Stomach (tissue), 9 donors: ENCODE data around the gene SLC25A31. TPM values are rescaled to one million over a fixed set of nuclear protein-coding genes. Genes with fewer than 3 reads are reported as not detected.

Experiments
- DNase-seq, 2 donors: peaks; one replicate each; pipeline versions ENCODE4 v3.0.0 to v3.0.0-alpha.2; 2013 to 2019
- H3K27ac ChIP-seq, 5 donors: fragments of 200-600 bp in 4 of 5; sonication (generic) in 4 of 5; one replicate each; pipeline ENCODE4 v1.5.1; 2013 to 2019; ENCODE audit warnings: mild to moderate bottlenecking in 1 of 5, moderate library complexity in 1 of 5
- H3K27me3 ChIP-seq, 3 donors: fragments of 200-600 bp; sonication (generic); one replicate each; pipeline ENCODE4 v1.5.1; 2017 to 2019; ENCODE audit warnings: mixed run types in 1 of 3
- H3K36me3 ChIP-seq, 4 donors: fragments of 200-600 bp; sonication (generic); 1 replicate in 3 of 4; 2 replicates in 1 of 4; pipeline ENCODE4 v1.5.1; 2016 to 2019
- H3K4me1 ChIP-seq, 4 donors: fragments of 200-600 bp; sonication (generic); one replicate each; pipeline ENCODE4 v1.5.1; 2016 to 2019
- H3K4me3 ChIP-seq, 4 donors: fragments of 200-600 bp; sonication (generic) in 3 of 4; one replicate each; pipeline ENCODE4 v1.5.1; 2016 to 2019; ENCODE audit warnings: mild to moderate bottlenecking in 1 of 4
- H3K9me3 ChIP-seq, 4 donors: fragments of 200-600 bp; sonication (generic); one replicate each; pipeline ENCODE4 v1.5.1; 2016 to 2019
- EP300 ChIP-seq: sonication (generic); formaldehyde crosslinking; IDR thresholded peaks from one replicate; pipeline ENCODE4 v1.6.1; 2017; ENCODE audit warnings: antibody characterized with exemption
- POLR2A ChIP-seq, 4 donors: fragments of 450-650 bp; IDR thresholded peaks; one replicate each; pipeline ENCODE4 v1.6.1; 2016; ENCODE audit warnings: antibody characterized with exemption in 4 of 4, control low read depth in 2 of 4, mild to moderate bottlenecking in 1 of 4, moderate library complexity in 1 of 4
- POLR2AphosphoS5 ChIP-seq, 3 donors: sonication (generic); formaldehyde crosslinking; IDR thresholded peaks; one replicate each; pipeline ENCODE4 v1.6.1; 2016; ENCODE audit warnings: antibody characterized with exemption in 3 of 3
- WGBS, 5 donors: extraction: QIAGEN DNeasy Blood & Tissue Kit in 3 of 5; methylation state at CpG; one replicate each; pipeline versions ENCODE4 v1.1.5 to v1.1.7; 2013 to 2018; 5-methylcytosine and 5-hydroxymethylcytosine counted together
- intact Hi-C: fragments of 100-400 bp; cut with DNase I; formaldehyde crosslinking; loops from one replicate; pipeline ENCODE4 v1.15.1; 2023; ENCODE audit warnings: low total_unique reads
- polyA plus RNA-seq, 3 donors: library from polyadenylated mRNA; stranded (reverse); fragments of 200-250 nt; gene quantifications; one replicate each; pipeline ENCODE4 v1.2.3, GENCODE V29; 2013
- total RNA-seq, 5 donors: library from RNA; depleted of rRNA; stranded (reverse); fragments of >200 nt; gene quantifications; one replicate each; pipeline versions ENCODE4 v1.1.0 to v1.2.3, GENCODE V29; 2014 to 2016
- TF ChIP-seq, protein P1 (sequence below), 7 experiments: fragments of 450-650 bp in 4 of 7; fragments of 200-600 bp in 3 of 7; sonication (generic) in 3 of 7; IDR thresholded peaks; one replicate each; pipeline ENCODE4 v1.5.1; 2016 to 2019; ENCODE audit warnings: antibody characterized with exemption in 7 of 7, control low read depth in 2 of 7, mild to moderate bottlenecking in 1 of 7
- donor health status: healthy with polysubstance abuse.
- donor health status: Bipolar disorder and iron deficiency.
- donor health status: healthy.

SLC25A31 gene
- total and polyA plus RNA-seq, 8 donors, result not detected

DNA sequence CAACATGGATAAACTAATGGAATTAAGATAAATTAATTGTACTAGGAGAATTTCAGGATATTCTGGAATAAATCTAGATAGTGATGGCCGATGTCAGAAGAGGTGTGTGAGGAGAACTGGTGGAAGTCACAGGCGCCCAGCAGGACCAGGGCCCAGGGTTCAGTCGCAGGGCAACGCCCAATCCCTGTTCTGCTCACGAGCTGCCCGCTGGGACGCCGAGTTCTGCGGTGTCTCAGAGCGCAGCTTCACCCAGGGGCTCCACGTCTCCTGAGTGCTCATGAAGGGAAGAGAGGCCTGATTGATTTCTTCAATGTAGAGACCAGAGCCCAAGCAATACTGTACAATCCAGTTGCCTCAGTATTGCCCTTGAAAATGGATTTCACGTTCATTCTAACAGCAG is 50.4 kb downstream of the SLC25A31 start:
- Histone ChIP-seq H3K36me3 (no peaks in the 10 kb centered on the region), H3K4me1 (peaks cover 0 to 27% (median 24%) of the 10 kb centered on the region in 4 donors), H3K27ac (no peak overlapping the region), H3K27me3 (no peaks in the 10 kb centered on the region), H3K4me3 (no peak overlapping the region), H3K9me3 (no peaks in the 10 kb centered on the region)
- 96 to 98% (median 97%) methylated on average over 12 of the region's 12 CpGs for WGBS, 5 donors
- no peak for TF ChIP-seq EP300
- TF ChIP-seq POLR2A (IDR thresholded peaks at IDR 0.05), result no peak
- TF ChIP-seq, protein P1, sequence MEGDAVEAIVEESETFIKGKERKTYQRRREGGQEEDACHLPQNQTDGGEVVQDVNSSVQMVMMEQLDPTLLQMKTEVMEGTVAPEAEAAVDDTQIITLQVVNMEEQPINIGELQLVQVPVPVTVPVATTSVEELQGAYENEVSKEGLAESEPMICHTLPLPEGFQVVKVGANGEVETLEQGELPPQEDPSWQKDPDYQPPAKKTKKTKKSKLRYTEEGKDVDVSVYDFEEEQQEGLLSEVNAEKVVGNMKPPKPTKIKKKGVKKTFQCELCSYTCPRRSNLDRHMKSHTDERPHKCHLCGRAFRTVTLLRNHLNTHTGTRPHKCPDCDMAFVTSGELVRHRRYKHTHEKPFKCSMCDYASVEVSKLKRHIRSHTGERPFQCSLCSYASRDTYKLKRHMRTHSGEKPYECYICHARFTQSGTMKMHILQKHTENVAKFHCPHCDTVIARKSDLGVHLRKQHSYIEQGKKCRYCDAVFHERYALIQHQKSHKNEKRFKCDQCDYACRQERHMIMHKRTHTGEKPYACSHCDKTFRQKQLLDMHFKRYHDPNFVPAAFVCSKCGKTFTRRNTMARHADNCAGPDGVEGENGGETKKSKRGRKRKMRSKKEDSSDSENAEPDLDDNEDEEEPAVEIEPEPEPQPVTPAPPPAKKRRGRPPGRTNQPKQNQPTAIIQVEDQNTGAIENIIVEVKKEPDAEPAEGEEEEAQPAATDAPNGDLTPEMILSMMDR (IDR thresholded peaks at IDR 0.05), result no peak
- TF ChIP-seq POLR2AphosphoS5 (IDR thresholded peaks at IDR 0.05), result no peak
- DNase-seq, result peak in 1 of 2 donors; percentile 5
- intact Hi-C loops, result no loop called here

- intact Hi-C loops, result no loop called here
- Histone ChIP-seq H3K4me1 (peaks cover 0 to 27% (median 24%) of the 10 kb centered on the region in 4 donors), H3K4me3 (peak overlapping the region; percentile 56 to 73 (median 64)), H3K27ac (peak overlapping the region; percentile 56 to 90 (median 79)), H3K9me3 (no peaks in the 10 kb centered on the region), H3K36me3 (no peaks in the 10 kb centered on the region), H3K27me3 (no peaks in the 10 kb centered on the region)
- TF ChIP-seq, protein P1 (IDR thresholded peaks at IDR 0.05), result no peak
- peak in 1 of 3 donors; percentile 11 for TF ChIP-seq POLR2AphosphoS5 (IDR thresholded peaks at IDR 0.05)
- peak; percentile 50 to 87 for DNase-seq
- 8 to 19% (median 11%) methylated on average over 29 to 43 of the region's 43 CpGs for WGBS, 5 donors
Observed at GRCh38 chr4:127781300-127782024, 51.3 kb downstream of the SLC25A31 start.

DNA sequence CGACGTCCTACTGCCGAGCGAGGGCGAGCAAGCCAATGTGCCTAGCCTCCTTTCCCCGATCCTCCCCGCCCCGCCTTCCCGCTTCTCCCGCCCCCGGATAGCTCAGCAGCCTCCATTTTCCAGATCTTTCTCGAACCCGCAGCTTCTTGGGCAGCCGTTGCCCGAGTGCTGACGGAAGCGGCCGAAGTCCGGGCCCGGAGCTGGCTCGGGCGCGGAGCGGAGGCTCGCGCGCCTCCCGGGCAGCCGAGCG is 51.8 kb downstream of the SLC25A31 start:
- Histone ChIP-seq H3K27ac (peak overlapping the region; percentile 56 to 90 (median 79)), H3K4me1 (peaks cover 0 to 27% (median 24%) of the 10 kb centered on the region in 4 donors), H3K27me3 (no peaks in the 10 kb centered on the region), H3K36me3 (no peaks in the 10 kb centered on the region), H3K9me3 (no peaks in the 10 kb centered on the region), H3K4me3 (peak overlapping the region; percentile 56 to 73 (median 64))
- TF ChIP-seq POLR2A (IDR thresholded peaks at IDR 0.05) (no peak), EP300 (no peak), POLR2AphosphoS5 (IDR thresholded peaks at IDR 0.05) (no peak)
- TF ChIP-seq, protein P1 (IDR thresholded peaks at IDR 0.05), result no peak
- intact Hi-C loops, result no loop called here
- peak; percentile 87 to 96 for DNase-seq
- 0 to 2% (median 1%) methylated on average over 21 to 30 of the region's 30 CpGs for WGBS, 5 donors

GRCh38 chr4:127782275-127783025 is 52.2 kb downstream of the SLC25A31 start, which contains the start of gene HSPA4L:
HSPA4L (plus strand) TSS chr4:127782322; CDS start chr4:127782551, 229 bp downstream.
- H3K27me3 ChIP-seq, result no peaks in the 10 kb centered on the region
- peak within 1 kb of the TSS; percentile 56 to 90 (median 79) for H3K27ac ChIP-seq
- intact Hi-C loops, result no loop called here
- no peaks in the 10 kb centered on the region for H3K36me3 ChIP-seq
- H3K4me3 ChIP-seq, result peak within 1 kb of the TSS; percentile 56 to 73 (median 64)
- H3K4me1 ChIP-seq, result peaks cover 0 to 27% (median 24%) of the 10 kb centered on the region in 4 donors
- TF ChIP-seq, protein P1 (IDR thresholded peaks at IDR 0.05), result peak in 2 of 7 experiments; percentile 17 to 34
- TF ChIP-seq POLR2AphosphoS5 (IDR thresholded peaks at IDR 0.05) (peak; percentile 84 to 90 (median 90)), EP300 (no peak), POLR2A (IDR thresholded peaks at IDR 0.05) (peak in 2 of 4 donors; percentile 15 to 68)
- DNase-seq, result peak; percentile 39 to 80
- 0 to 1% (median 1%) methylated on average over 58 to 63 of the region's 63 CpGs for WGBS, 5 donors
- H3K9me3 ChIP-seq, result no peaks in the 10 kb centered on the region
